T-helper 2 cell (primary cell): ENCODE results near the gene PIGS.
"Not testable (repeated sequence)": the region's sequence is repeated elsewhere in the genome, so short reads cannot be mapped to it uniquely, and the experiment has no call there.

Source experiments
- DNase-seq, 5 experiments: peaks; one replicate each; pipeline versions ENCODE4 v3.0.0 to v3.0.0-alpha.2; 2012 to 2022
- total RNA-seq, 2 donors: gene quantifications; one replicate each; lab custom pipeline; 2026; lab: John Stamatoyannopoulos, UW

PIGS gene
- 45.1 to 49.6 reads per million in 2 donors for total RNA-seq

DNA sequence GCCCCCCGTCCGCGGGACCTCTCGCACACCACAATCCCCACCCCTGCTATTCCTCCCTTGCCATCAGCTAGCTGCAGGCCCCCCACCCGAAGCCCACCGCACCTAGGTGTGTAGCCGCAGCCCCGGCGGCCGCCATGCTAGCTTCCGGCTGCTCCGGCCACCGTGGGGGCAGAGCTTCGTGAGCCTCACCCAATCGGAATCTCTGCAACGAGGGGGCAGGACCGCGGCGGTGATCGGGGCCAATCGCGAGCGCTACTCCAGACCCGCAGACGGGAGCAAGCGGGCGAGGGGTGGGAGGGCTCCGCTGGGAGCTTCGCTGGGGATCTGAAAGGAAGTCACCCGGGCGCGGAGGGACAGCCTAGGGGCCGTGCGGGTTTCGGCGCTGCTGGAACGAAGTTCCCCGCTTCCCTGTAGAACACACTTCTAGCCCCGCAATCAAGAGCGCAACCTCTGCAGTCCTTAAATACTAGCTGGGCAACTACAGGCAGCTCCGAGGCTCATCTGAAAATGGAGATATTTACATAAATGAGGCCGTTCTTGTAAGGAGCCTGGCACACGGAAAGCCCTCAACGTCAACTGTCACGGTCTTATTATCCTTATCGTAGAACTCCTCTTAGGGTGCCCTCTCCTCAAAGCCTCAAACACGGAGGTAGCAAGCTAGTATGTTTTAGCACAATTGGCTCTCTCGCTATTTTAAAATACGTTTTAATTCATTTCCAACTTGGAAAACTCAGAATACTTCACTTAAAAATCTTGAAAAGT, at the start of gene PIGS:
PIGS (minus strand) TSS at position 164 of the 762 bp plus-strand sequence; CDS start at position 136, 28 bp downstream.
- peak; percentile 82 to 92 (median 89) for DNase-seq

DNA sequence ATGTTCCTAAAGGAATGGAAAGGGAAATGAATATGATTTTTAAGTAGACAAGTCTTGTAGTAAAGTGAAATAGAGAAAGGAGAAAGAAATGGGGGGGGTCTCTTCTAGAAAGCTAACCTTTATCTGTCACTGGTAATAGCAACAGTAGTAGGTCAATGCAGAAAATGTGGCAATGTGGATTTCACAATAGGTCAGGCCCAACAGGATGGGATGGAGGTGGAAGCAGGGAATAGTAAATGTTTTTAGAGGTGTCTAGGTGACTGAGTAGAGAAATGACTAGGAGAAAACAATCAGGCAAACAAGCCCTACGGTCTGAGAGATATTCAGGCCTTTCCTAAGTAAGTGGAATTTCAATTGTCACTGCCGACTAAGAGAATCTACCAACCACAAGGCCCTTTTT, 48.7 kb upstream of the PIGS start:
- no peak for DNase-seq

DNA sequence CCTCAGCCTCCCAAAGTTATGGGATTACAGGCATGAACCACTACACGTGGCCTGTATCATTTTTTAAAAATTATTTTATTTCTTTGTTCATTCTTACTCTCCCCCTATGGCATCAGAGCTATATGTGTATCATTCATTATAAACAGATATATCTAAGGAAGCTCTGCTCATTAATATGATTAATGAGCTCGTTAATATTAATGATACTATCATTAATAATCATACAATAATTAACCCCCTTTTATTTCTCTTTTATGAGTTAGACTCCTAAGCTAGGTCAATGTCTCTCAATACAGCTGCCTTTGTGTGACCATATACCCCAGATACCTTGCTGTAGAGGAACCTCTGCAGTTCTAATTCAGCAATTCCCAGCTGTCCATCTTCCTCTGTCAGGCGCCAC, 47.1 kb upstream of the PIGS start:
- no peak for DNase-seq

DNA sequence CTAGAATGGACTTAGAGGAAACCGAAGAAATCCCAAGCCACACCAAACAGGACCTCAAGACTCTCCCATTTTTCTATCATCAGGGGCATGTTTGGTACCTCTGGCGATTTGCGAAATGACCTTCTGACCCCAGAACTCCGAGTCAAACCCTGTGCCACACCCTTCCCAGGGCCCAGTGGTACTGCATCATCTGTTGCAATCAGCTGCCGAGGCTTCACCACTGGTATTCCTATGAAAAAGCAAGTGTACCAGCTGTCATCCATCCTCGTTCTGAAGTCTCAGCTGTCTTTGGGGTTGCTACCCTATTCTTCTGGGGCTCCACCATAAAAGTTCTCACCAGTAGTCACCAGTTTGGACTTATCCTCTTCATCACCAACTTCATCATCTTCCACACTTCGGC, 45.0 kb upstream of the PIGS start:
- no peak for DNase-seq

DNA sequence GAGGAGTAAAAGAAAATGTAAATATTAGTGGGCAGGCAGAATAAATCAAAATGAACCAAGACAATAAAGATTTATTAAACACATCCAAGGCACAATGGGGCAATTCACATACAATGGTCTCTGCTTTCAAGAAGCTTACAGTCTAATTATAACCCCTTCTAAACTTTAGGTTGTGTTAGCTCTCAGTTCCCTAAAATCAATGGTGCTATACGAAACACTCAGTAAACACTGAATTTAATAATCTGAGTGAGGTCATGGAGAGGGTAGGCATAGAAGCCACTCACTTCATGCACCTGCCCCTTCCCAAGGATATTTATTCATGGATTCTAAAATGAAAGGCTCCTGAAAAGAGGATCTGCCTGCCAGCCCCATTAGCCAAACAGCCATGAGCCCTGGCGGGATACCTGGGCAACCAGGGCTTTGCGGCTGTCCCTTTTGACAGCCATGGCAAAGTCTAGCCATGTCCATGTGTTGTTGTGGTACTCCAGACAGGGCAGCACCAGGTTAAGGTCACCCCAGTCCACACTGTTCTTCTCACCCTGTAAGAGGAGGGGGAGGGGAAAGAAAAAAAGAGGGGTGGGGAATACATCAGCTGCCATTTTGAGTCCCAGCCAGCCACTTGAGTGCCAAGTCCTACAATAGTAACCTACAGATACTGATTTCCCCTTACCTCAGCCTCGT, 44.1 kb upstream of the PIGS start:
- DNase-seq, result no peak

DNA sequence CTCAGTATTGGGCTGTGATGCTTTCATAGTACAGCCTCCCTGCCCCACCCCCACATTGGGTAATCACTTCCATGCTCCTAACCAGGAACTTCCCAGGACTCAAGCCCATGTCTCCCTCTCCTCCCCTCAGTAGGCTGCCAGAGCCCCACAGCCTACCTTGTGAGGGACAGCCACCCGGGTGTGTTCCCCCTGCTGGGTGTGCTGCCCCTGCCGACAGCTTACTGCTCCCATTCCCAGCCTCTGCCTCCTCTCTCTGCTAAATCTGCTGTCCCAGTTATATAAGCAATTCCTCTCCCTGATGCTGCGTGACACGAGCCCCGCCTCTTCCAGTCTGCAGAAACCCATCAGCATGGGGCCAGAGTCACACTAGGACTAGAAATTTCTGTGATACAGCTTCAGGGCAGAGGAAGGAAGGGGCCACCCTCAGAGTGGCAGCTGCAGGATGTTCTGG, 42.6 kb upstream of the PIGS start, which contains the start of gene RSKR:
RSKR (minus strand) TSS at position 255 of the 451 bp plus-strand sequence; CDS start at position 231, 24 bp downstream.
- DNase-seq, result no peak

DNA sequence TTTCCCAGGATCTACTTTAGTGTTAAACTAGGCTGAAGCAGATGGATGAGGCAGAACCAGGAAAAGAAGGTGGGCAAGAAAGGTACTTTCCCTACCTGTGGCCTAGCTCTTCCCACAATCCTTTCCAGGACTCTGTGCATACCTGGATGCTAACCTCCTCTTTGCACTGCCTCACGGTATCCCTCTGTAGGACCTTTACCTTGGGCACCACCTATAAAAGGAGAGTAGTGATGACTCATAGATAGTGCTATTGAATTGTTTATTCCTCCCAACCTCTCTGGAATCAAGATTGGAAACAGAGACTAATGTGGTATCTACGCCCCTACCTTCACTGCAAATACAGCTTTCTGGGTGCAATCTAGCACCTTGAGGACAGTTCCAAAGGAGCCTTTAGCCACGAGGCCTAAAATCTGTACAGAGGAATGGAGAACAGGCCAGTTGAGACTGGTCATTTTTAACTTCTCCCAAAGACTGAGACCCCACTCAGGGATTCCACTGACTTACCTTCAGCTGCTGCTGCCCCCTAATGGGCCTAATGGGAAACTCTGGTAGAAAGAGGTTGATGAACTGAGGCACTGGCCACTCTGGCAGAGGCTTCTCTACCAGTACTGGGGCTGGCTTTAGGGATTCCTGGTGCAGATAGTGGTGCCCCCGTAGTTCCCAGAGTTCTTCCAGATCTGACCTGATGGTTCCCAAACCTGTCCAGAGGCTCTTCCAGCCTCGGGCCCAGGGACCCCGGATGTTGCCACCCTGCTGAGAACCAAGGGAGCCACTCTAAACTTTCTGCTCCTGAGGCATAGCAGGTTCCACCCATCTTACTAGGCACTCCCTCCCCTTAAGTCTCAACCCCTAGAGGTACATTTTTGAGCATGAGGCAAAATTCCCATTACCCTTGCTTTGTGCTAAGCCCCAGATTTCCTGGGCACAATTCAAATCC, 41.9 kb upstream of the PIGS start:
- peak in 2 of 5 experiments; percentile 8 to 26 for DNase-seq

DNA sequence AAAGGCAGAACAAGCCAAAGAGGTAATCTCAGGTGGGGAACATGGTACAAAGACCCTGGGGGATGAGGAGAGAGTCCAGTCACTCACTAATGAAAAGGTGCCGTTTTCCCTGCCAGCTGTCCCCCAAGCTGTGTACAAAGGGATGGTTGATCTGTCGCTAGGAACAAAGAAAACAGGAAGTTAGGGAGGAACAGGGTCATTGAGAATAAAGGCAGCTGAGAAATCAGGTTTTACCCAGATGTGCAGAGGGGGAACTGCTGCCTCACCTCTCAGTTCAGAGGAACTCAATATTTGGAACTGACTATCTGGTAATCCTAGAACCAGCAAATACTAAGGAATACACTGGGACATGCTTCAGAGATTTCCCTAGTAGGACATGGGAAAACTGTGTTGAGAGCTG, 41.2 kb upstream of the PIGS start:
- no peak for DNase-seq

DNA sequence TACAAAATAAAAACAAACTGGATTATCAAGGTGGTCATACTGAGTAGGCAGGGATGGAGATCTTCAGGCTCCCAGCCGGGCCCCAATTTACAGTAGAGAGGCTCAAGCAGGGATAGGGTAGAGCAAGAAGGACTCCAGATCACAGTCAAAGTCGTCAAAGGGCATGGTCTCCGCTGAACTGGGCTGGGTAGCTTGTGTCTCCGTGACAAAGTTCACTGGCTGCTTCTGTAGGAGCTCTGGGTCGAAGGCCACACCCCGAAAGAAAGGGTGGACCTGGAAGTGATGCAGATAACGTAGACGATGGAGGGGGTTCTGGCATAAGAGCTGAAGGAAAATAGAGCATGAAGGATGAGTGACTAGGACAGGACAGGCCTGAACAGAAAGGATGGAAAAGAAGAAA, 39.1 kb upstream of the PIGS start:
- DNase-seq, result no peak

DNA sequence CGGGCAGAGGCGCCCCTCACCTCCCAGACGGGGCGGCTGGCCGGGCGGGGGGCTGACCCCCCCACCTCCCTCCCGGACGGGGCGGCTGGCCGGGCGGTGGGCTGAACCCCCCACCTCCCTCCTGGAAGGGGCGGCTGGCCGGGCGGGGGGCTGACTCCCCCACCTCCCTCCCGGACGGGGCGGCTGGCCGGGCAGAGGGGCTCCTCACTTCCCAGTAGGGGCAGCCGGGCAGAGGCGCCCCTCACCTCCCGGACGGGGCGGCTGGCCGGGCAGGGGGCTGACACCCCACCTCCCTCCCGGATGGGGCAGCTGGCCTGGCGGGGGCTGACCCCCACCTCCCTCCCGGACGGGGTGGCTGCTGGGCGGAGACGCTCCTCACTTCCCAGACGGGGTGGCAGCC, 32.7 kb upstream of the PIGS start:
- not testable (repeated sequence) for DNase-seq

DNA sequence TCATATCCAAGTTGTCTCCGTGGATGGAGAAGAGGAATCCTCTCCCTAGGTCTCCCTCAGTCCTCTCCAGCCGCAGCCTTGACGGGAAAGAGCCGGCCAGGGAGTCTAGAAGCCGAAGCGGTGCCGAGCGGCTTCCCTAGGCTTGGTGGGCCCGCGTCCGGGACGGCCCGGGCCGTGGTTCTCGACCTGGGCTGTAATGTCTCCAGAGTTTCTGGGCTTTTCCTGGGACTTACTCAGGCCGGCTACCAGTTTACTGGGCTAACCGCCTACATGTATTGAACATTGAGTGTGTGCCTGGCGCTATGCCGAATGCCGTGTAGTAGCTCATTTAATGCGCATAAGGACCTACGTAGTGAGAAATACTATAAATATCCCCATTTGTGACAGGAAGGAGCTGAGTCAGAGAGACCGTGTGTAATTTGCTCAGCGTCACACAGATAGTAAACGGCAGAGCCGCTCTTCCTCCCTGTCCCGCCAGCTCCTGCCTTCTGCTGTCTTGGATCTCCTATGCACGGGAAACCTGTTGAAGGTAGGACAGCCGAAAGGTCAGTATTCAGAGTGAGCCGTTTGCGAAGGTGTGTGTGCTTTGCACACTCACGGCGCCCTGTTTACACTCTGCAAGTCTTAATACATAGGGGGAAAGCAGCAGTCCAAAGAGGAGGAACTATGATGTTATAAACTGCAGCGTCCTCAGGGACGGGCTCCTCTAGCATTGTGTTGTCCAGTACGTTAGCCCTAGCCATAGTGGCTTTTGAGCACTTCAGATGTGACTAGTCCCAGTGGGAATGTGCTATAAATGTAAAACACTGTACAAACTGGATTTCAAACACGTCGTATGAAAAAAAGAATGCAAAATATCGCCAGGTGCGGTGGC, 28.2 kb upstream of the PIGS start:
- peak in 4 of 5 experiments; percentile 43 to 84 (median 50) for DNase-seq

DNA sequence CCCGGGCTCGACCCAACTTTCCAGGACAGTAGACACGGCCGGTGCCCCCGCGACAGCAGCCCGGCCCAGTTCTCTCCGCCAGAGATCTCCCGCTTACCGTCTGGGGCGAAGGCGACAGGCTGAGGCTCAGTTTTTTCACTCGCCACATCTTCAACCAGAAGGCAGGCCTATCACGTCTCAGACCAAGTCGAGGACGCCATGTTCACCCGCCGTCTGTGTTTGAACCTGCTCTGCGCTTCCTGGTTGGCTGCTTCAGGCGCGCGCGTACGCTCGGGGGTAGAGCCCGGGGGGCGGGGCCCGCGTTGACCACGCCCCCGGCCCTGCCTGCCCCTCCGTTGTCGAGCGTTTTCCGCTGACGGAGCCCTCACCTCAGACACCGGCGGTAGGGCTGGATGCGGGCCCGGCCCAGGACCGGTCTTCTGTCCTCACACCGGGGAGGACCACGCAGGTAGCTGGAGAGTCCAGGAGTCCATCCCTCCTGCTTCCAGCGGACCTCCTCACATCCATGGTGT, 27.5 kb upstream of the PIGS start, which contains the start of gene SPAG5:
SPAG5 (minus strand) TSS at position 227 of the 512 bp plus-strand sequence; CDS start at position 148, 79 bp downstream.
- DNase-seq, result peak; percentile 90 to 97 (median 92)

DNA sequence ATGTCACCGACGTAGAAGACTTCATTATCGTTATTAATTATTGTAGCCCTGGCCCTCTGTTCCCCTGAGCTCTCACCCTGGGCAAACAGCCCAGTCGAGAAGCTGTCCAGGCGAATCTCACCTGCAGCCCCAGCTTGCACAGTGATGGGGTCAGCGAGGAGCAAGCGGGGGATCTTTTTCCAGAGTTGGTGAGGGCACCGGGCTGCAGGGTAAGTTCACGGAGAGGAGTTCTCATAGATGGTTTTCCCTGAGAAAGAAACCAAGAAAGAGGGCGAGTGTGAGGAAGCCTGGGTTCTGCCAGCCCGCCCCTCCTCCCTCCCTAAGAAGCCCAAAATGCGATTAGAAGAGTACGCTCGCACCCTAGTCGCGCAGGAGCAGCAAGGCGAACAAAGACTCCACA, 27.1 kb upstream of the PIGS start:
- DNase-seq, result no peak

DNA sequence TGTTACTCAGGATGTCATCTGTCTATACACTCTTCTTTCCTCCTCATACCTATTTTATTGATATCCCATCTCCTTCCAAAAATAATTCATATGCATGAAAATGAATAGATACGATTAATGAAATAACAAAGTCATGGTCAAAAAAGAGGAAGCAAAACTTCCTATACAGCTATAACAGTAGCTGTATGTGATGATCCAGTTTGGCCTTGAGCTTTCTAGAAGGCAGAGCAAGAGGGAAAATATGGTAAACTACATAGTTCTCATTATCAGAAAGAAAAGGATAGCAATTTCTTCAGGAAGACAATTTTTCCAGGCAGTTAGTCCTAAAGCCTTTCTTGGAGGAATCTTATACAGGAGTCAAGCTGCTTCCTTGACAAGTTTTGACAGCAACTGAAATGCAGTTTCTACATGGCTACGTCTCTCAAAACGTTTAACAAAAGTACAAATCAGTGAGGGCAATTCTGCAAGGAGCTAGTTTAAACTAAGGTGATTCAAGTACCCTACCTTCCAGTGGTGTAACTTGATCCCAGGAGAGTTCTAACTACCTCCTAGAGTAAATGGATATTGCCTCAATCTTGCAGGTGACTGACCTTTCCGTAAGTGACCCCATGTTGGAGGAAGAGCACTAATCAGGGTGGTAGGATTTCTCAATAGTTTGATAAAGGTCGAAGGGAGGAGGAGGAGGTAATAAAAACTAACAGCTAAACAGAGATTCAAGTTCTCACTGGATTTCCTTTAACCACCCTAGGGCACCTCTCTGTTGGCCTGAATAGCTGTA, 26.5 kb upstream of the PIGS start:
- DNase-seq, result no peak

DNA sequence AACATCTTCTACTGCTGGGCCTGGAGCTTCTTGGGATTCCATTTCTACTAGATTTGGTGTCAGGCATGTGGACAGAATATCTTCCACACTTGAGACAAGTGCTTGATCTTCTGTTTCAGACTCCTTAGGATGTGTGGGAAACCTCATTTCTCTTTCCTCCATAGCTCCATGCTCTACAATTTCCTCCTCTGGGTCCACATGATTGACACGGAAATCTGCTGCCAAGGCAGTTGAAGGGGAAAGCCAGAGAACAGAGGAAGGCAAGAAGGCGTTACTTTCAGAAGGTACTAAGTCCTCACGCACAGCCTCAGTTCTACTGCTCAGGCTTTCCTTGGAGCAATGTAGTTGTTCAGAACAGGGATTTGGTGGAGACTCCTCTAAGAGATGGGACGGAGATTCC, 20.9 kb upstream of the PIGS start:
- DNase-seq, result no peak

DNA sequence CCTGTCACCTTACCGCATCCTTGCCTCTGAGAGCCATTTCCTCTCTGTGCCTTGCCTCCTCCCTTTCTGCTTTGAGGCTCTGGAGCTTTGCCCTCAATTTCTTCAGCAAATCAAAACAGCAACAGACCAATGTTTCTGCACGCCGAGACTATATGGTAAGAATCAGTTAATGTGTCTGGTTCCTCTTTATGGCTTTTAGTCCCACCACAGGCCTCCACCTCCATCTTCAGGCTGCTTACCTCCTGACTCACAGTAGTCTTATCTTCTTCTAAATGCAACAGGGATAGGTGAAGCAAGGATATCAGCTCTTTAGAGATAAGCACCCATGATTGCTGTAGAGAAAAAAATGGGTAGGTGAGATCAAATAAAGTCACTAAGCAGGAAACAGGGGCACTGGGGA, 14.5 kb upstream of the PIGS start:
- no peak for DNase-seq

DNA sequence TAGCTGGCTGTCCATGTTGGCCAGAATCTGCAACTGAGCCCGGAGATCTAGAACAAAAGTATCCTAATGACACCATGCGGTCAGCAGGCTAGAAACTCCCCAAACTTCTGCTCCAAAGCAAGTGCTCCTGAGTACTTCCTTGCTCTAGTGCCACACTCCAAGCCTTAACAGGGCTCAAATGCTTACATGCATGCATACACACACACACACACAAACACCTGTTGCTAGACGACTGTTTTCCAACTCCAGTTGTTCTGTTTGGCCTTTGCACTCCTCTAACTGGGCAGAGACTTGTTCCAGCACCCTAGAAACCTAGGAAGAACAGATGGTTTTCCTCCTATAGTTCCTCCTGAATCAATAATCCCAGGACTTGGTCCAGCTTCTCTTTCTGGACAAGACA, 13.1 kb upstream of the PIGS start:
- no peak for DNase-seq

DNA sequence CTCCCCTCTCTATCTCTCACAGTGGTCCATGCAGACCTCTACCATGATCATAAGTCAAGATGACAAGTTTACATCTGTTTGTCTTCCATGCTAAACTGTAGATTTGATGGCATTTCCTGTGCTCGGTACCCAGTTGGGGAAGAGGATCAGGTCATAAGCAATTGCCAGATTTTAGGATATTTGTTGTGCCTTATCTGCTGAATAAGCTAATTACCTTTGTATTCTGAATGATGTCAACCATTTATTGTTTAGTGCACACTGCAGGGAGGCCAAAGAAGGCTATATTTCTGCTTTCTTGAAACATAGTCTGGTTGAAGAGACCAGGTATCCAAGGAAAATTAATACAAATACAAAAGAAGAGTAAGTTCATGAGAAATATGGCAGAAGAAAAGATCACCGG, 11.2 kb upstream of the PIGS start:
- no peak for DNase-seq

DNA sequence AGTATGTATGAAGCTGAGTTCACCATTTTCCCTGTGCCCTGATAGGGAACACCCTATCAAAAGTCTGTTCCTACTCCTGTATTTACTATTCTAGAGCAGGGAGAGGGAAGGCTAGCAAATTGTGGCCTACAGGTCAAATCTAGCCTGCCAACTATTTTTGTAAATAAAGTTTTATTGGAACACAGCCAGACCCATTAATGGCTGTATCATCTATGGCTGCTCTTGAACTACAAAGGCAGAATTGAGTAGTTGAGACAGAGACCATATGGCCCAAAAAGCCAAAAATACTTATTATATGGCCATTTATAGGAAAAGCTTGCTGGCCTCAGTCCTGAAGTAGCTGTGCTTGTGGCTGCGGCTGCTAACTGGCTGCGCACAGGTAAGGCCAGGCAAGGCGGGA, 9.6 kb upstream of the PIGS start:
- DNase-seq, result no peak

DNA sequence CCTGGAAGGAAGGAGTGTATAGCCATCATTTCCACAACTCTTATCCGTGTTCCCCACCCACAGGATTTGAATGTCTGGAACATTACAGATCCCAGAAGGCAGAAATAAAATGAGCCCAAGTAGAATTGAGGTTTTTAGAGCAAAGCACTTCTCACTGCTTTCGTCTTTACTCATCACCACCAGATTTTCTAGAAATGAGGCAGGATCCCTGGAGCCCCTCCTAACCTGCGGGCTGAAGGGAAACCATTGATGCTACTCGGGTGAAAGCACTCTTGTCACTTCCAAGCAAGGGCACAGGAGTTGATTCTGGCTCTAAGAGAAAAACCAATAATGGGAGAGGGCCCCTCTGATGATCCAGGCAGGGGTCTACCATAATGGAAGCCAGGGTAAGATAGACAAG, 8.2 kb upstream of the PIGS start:
- peak in 1 of 5 experiments; percentile 86 for DNase-seq
